Measurements from ENCODE around the gene FOXP4.

FOXP4 gene

DNA sequence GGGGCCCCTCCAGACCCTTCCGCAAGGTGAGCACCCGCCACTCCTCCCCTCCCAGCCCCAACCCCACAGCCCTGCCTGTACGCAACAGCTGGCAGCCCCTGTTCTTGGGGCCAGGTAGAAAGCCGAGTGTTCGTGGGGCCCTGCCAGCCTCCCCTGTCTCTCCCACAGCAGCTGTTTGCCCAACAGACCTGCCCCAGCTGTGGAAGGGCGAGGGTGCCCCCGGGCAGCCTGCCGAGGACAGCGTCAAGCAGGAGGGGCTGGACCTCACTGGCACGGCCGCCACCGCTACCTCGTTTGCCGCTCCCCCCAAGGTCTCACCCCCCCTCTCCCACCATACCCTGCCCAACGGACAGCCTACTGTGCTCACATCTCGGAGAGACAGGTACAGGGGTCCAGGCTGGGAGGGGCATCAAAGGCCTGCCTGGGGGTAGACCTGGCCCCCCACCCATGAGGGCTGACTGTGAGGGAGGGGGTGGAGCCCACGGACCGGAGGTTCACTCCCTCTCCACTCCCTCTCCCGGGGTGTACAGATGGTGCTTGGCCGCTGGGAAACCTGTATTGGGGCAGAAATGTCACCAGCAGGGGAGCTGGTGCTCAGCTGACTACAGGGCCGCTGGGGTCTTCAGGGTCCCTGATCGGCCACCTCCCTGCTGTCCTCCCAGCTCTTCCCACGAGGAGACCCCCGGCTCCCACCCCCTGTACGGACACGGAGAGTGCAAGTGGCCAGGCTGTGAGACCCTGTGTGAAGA, 41.1 kb downstream of the FOXP4 start:
- DNase-seq: no peak

DNA sequence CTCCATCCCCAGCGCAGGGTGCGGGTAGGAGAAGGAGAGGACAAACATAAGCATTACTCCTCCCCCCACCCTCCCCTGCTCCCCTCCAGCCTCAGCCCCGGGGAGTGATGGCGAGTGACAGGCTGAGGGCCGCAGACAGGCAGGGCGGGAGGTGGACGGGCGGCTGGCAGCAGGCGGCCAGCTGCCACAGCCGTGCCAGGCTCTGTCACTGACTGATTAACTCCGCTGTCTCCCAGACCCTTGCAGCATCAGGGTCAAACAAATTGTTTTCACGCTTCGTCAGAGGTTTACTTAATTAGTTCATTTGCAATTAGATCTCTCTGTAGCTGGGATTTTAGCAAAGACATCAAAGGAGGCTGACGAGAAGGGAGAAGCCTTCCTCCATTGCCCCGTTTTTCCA, 41.9 kb downstream of the FOXP4 start:
- DNase-seq: no peak

DNA sequence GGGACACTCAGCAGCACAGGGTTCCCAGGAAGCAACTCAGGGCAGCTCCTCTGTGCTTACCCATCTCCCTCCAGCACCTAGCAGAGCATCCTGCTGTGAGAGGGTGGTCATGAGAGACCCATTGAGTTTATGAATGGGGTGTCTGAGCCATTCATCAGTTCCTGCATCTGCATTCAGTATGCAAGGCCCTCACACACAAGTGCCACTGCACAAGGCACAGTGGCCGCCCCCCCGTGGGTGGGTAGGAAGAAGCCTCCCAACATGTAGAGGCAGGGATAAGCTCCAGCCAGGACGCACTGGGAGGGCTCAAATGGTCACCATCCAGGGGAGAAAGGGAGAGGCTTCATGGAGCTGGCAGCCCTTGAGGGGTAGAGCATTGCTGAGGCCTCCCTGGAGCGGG, 43.0 kb downstream of the FOXP4 start:
- DNase-seq: no peak

DNA sequence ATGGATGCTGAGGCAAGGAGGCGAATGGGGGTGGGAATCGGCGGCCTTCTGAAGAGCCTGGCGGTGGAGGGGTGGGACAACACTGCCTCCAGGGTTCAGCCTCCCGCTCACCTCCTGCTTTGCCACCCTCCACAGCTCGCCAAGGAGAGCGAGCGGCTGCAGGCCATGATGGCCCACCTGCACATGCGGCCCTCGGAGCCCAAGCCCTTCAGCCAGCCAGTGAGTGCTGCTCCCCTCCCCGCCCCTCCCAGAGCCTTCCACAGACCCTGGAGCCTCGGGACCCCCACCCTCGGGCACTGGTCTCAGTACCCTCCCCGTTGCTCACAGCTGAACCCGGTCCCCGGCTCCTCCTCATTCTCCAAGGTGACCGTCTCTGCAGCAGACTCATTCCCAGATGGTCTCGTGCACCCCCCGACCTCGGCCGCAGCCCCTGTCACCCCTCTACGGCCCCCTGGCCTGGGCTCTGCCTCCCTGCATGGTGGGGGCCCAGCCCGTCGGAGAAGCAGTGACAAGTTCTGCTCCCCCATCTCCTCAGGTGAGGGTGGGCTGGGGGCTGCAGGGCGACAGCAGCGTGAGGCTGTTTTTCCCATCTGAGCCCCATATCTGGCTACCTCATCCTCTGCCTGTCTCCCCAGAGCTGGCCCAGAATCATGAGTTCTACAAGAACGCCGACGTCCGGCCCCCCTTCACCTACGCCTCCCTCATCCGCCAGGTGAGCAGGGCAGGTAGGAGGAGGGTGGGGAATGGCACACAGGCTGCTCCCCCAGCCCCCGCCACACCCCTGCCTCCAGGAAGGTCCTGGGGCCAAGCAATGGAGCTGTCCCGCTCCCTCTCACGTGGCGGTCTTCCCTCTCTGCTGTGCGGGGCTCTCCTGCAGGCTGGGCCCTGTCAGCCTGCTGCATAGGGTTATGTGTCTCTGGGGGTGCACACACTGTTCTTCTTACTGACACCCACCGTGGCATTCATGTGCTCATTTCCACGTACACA, 43.7 kb downstream of the FOXP4 start:
- DNase-seq: no peak

DNA sequence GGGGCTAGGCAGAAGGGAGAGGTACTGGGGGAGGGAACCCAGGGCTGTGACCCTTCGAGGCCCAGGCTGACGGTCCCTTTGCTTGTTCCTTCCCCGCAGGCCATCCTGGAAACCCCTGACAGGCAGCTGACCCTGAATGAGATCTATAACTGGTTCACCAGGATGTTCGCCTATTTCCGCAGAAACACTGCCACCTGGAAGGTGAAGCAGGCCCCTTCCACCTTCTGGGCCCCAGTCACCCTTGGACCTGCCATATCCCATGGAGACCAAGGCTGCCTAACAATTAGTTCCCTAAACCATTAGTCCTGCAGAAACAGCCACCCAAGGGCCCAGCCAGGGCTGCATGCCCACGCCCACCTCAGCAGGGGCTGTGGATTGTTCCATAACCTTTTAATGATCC, 44.9 kb downstream of the FOXP4 start:
- no peak for DNase-seq

DNA sequence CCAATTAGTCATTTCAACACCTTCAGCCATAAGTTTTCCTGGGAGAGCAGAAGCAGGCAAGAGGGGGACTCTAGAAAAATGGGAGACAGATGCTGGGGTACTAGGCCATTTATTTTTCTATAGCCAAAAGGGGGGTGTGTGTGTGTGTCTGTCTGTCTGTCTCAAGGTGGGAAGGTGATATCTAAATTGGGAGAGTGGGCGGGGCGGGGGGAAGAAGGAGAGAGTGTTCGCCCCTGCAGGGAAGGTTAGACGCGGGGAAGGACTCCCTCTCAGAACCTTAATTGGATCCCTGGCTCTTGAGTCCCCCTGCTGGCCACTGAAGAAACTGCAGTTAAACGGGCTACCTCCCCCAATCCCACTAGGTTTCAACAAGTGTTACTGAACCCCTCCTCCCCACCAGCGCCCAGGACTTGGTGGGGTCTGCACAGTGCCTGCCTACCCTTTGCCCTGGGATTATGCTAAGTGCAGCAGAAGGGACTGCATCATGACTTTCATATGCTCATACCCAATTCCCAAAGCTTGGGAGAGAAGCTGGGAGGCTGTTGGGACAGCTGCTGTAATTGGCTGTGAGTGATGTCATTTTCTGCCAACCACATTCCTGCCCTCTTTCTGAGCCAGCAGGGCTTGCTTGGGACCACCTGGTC, 45.8 kb downstream of the FOXP4 start:
- peak; percentile 48 for DNase-seq

DNA sequence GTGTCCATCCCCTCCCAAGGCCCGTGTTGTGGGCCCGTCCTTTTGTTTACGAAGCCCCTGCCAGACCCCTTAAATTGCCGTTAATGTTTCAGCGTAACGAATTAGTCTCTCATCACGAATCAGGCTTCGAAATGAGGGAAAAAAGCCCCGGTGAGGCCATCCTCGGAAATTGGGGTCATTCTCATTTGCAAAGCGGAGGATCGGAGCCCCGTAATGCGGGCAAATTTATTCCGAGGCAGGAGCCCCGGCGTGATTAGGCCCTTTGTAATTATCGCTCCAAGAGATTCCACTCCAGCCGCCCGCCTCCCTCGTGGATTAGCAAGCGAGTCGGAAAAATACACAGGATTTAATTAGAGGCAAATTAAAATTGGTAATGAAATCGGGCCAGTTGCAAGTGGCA, 47.2 kb downstream of the FOXP4 start:
- no peak for DNase-seq

DNA sequence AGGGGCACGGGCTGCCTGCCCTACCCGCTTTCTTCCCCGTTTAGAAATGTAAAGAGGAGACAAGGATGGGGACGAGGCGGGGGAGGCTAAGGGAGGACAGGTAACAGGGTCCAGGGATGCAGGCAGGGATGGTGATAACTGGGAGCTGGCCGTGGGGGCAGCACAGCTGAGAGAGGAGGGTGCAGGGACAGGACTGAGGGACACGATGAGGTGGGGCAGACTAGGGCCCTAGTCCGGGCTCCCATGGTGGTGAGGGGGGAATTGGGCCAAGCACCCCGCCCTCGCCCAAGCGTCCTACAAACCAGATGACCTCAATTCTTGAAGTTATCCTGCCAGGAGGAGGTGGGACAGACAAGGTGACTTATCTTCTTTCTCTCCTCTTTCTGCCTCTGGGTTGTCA, 47.7 kb downstream of the FOXP4 start:
- DNase-seq: no peak

DNA sequence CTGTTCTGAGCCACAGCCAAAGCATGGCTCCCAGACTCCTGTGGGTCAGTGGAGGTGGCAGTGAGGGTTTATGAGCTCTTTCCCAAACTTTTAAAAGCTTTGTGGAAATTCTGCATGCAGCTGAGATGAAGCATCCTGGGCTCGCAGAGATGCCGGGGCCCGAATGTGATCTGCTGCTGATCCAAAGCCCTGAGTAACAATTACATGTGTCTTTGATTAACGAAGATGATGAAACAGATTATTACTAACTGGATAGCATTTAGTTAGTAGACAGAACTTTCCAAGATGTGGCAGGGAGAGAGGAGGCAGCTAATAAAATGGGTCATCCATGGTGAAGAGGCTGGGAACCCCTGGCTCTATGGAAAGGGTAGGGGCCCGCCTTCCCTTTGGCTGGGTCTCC, 48.1 kb downstream of the FOXP4 start:
- DNase-seq: no peak

DNA sequence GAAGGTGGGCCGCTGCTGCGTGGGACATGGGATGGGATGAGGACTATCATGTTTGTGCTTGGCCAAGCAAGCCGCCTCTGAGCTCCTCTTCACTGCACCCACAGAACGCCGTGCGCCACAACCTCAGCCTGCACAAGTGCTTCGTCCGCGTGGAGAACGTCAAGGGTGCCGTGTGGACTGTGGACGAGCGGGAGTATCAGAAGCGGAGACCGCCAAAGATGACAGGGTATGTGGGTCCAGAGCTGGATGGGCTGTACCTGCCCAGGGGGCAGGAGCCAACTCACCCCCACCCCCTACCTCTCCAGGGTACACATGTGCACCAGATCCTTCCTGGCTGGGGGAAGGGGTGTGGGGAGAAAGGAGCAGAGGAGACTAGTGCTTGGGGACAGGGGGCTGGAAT, 48.6 kb downstream of the FOXP4 start:
- no peak for DNase-seq

DNA sequence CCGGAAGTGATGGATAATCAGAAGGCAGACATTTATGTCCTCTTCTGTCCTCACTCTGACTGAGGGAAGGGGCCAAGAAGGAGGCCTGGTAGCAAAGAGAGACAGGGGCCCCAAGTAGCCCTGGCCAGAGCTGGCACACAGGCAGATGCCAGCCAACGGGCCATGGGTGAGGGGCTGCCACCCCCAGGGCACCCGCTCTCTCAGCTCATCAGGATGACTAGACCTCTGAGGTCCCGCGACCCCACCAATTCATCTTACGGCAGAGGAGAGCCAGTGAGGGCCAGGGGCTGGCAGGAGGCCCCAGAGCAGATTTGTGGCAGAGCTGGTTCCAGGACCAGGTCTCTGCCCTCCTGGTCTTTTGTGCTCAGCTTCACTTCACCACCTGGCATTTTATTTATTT, 49.0 kb downstream of the FOXP4 start:
- no peak for DNase-seq

DNA sequence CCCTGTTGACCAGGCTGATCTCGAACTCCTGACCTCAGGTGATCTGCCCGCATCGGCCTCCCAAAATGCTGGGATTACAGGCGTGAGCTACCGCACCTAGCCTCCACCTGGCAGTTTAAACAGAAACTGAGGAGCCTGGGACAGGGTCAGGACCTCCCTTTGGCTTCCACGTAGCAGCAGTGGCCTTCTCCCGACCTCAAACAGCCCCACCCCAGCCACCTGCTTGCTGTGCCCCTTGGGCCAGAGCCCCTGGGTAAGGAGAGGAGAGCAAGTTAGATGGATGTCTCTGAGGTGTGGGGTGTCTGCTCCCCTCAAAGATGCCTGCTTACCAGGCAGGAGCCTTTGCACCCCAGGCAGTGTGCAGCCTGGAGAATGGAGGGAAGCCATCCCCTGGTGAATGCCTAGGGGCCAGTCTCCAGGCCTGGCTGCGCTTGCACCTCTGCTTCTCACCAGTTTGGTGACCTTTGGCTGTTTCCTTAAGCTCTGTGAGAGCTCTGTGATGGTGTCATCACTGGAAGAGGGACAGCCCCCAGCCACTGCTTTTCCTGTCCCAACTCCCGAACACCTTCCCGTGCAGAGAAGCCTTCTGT, 50.0 kb downstream of the FOXP4 start:
- no peak for DNase-seq

DNA sequence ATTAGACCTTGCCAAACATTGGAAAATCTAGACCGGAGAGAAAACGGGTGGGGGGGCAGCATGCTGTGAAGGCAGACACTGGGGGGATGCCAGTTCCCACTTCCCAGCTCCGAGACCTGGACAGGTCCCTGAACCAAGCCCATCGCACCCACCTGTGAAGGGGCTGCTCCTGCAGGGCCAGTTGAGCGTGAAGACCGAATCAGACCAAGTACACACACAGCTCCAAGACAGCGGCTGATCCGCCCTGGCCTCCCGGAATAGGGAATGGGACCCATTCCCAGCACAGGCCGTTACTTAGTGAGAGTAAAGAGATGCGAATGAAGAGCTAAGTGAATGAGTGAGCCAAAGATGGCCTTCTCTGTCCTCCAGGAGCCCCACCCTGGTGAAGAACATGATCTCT, 50.6 kb downstream of the FOXP4 start:
- DNase-seq: no peak

DNA sequence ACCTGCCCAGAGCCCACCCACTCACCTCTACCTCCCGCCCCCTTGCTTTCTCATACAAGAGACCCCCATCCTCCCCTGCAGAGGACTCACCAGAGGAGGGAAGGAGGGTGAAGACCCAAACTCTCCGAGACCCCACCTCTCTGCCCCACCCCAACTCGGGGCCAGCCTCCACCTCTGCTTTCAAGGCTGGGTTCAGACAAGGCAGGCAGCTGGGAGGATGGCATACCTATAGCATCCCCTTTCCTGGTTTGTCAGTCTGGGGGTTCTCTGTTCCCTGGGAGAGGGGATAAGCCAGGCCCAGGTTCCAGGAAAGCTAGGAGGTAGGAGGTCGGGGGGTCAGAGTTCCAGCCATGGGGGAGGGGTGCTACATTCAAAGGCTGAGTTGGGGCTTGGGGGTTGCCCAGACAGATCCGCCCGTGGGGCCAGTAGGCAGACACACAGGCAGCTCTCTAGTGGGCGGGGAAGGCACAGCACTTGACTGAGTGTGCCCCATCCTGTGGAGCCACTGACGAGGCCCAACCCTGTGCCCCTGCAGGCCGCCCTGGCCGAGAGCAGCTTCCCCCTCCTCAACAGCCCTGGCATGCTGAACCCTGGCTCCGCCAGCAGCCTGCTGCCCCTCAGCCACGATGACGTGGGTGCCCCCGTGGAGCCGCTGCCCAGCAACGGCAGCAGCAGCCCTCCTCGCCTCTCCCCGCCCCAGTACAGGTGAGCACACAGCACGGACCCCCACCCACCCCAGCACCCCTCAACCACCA, 51.2 kb downstream of the FOXP4 start:
- no peak for DNase-seq

DNA sequence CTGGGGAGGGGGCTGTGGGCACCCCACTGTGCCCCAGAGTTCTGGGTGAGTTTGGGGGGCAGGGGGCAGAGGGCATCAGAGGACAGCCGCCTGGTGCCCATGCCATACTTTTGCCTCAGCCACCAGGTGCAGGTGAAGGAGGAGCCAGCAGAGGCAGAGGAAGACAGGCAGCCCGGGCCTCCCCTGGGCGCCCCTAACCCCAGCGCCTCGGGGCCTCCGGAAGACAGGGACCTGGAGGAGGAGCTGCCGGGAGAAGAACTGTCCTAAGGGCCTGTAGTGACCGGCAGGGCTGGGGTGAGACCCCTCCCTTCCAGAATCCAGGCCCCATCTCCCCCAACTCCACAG, 52.5 kb downstream of the FOXP4 start:
- DNase-seq: no peak

DNA sequence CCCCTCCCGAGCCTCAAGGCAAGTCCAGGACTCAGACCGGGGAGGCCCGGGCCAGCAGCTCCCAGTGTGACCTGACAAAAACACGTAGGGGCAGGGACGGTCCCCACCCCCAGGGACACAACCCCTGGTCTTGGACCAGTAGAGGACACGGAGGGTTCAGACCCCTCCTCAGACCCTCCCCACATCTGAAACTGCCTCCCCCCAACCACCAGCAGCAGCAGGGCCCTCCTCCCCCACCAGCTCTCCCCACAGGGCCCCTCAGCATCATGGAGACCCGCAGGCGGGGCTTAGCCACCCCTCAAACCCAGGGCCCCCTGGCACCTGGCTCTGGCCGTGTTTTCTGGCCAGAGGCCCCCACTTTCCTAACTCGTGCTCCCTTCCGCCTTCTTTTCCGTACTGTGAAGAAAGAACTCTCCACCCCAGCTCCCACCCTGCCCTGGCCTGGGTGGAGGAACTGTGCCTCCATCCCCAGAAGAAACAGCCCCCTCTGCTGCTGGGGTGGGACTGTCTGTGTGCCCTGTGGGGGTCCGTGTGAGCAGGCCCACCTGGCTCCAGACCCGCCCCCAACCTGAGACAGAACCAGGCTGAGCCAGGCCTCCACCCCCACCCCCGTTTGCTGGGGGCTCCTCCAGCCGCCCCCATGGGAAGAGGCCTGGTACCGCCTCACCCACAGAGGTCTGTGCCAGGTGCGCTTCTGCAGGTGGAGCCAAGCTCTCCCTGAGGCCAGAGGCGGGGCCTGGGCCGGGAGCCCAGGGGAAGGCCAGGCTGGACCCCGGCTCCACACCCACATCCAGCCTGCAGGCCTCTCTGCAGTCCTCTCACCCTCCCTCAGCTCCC, 53.1 kb downstream of the FOXP4 start:
- DNase-seq: no peak

DNA sequence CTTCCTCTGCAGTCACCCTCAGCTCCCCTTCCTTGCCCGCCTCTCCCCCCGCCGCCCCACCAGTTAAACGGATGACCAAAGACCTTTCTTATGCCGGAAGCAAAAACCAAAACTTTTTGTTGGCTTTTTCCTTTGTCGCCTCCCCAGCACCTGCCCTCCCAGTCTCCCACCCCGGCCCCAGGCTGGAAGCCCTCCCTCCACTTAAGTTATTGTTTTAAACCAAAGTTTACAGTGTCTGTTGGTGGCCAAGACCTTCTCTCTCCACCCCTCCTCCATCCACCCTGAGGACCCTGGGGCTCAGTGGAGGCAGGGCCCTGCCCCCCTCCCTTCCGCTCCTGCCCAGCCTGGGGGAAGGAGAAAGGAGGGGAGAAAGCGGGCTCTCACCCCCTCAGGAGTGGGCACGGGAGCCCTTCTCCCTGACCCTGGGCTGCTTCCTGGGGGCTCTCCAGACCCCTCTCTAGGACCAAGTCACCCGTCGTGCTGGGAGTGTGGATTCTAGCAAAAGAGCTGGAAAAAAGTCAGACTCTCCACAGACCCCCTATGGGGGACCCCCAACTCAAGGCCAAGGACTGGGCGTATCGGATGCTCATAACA, 53.8 kb downstream of the FOXP4 start:
- DNase-seq: no peak

DNA sequence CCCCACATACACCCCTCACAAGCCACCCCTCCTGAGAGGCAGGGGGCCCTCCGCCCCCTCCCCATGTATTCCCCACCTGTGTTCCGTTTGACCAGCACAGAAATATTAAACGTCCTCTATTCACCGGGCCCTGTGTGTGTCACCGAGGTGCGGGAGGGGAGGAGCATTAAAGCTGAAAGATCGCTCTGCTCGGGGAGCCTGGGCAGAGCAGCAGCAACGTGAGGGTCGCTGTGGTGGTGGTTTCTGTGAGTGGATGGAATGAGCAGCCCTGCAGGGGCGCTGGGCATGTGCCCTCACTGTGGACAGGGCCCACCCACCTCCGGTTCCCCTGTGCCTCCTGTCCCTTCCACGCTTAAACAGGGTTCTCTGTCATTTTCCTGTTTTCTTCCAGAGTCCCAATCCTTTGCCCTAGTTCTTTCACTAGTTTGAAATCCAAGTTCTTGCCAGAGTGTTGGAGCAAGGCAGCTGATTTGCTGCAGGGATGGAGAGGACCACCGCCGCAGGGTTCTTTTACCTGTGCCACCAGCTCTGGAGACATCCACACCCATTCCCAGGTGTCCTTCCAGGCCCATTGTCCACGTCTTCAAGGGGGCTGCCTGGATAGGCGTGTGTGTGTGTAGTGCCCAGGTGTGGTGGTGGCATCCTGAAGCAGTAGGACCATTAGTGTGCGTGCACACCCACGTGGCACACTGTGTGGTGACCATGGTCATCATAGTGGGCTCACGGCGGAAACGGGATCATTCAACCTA, 54.5 kb downstream of the FOXP4 start:
- DNase-seq: no peak

DNA sequence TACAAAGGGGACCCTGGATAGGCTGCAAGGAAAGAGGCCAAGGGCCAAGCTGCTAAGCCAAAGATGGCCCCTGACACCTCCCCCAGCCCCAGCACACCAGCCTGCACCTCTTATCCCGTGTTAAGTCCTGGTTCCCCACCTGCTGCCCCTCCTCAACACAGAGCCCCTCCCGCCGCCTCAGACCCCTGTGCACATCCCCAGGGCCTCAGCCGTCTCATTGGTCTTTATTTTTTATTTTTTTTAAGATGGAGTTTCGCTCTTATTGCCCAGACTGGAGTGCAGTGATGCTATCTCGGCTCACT, 55.0 kb downstream of the FOXP4 start:
- no peak for DNase-seq

DNA sequence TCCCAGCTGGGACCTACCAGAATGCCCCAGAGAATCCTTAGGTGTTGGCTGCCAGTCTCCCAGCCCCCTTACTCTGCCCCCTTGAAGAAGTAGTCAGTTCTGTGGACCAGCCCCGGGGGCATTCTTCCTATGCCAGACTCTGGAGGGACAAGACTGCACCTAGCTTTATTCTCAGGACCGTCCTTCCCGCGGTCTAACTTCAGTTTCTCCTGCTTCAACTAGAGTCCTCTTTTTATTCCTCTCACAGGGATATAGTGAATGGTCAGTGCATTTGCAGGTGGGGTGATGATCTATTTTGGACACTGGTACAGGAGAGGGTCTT, 56.2 kb downstream of the FOXP4 start:
- no peak for DNase-seq
